Natural killer cell treated with Interleukin-12 subunit alpha and Interleukin-12 subunit beta and Interleukin-15 and Interleukin-18, amount 100 ng/mL, for 72 hours (primary cell): ENCODE results near the gene PCCA. TPM values are rescaled to one million over a fixed set of nuclear protein-coding genes. Genes with fewer than 3 reads are reported as not detected.
"Not testable (repeated sequence)": the region's sequence is repeated elsewhere in the genome, so short reads cannot be mapped to it uniquely, and the experiment has no call there.

Experiments used
- ATAC-seq, 2 donors: fragments of 150-1000 bp; cut with Tn5 transposase in 1 of 2; sonication (Bioruptor Pico), chemical (Tn5 transposase) in 1 of 2; 2 replicates each; pipeline ENCODE4 v1.10.0; 2021
- DNase-seq: peaks from one replicate; pipeline ENCODE4 v3.0.0; 2022; ENCODE audit warnings: low spot score
- H3K27ac Mint-ChIP-seq, 2 donors: 1 replicate in 1 of 2; 2 replicates in 1 of 2; pipeline ENCODE4 v1.8.0; 2022; ENCODE audit warnings: mixed read lengths in 2 of 2, mild to moderate bottlenecking in 1 of 2, moderate library complexity in 1 of 2
- H3K27me3 Mint-ChIP-seq, 2 donors: 1 replicate in 1 of 2; 2 replicates in 1 of 2; pipeline ENCODE4 v1.8.0; 2022; ENCODE audit warnings: mixed read lengths in 2 of 2
- H3K36me3 Mint-ChIP-seq: one replicate; pipeline ENCODE4 v1.8.0; 2022; ENCODE audit warnings: mixed read lengths
- H3K4me1 Mint-ChIP-seq, 2 donors: 1 replicate in 1 of 2; 2 replicates in 1 of 2; pipeline ENCODE4 v1.8.0; 2022; ENCODE audit warnings: low read depth in 2 of 2, mixed read lengths in 2 of 2, mild to moderate bottlenecking in 1 of 2
- H3K4me3 Mint-ChIP-seq: one replicate; pipeline ENCODE4 v1.8.0; 2022; ENCODE audit warnings: mixed read lengths
- H3K9me3 Mint-ChIP-seq: 2 replicates; pipeline ENCODE4 v1.8.0; 2022; ENCODE audit warnings: mixed read lengths
- total RNA-seq, 2 donors: library from RNA; stranded (reverse); gene quantifications; one replicate each; pipeline ENCODE4 v1.2.3, GENCODE V29; 2022

The PCCA gene
- total RNA-seq, 2 donors from 2014 or later: 9.1 to 27.1 TPM

- no peaks in the 10 kb centered on the region for H3K9me3 Mint-ChIP-seq
- ATAC-seq (peak; percentile 82 to 85), DNase-seq (peak; percentile 71)
- no peaks in the 10 kb centered on the region for H3K27me3 Mint-ChIP-seq
- H3K36me3 Mint-ChIP-seq: no peaks in the 10 kb centered on the region
- H3K27ac Mint-ChIP-seq: peak overlapping the region; percentile 36 to 58
- no peak overlapping the region for H3K4me3 Mint-ChIP-seq
- H3K4me1 Mint-ChIP-seq: peaks cover 35 to 43% of the 10 kb centered on the region in 2 donors
Measured at GRCh38 chr13:100514788-100515409, 426.0 kb downstream of the PCCA start.

DNA sequence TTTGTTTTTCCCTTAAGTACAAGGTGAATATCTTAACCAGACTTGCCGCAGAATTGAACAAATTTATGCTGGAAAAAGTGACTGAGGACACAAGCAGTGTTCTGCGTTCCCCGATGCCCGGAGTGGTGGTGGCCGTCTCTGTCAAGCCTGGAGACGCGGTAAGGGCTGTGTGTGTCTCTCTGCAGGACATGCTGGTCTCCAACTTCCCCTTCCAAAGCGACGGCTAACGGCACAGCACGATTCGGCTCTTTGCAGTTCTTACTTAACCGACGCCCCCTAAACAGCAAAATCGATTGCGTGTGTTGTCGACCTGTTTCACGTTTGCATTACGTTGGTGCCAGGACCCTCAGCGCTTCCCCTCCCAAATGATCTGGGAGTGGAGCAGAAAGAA is 426.5 kb downstream of the PCCA start:
- no peak overlapping the region for H3K27ac Mint-ChIP-seq

DNA sequence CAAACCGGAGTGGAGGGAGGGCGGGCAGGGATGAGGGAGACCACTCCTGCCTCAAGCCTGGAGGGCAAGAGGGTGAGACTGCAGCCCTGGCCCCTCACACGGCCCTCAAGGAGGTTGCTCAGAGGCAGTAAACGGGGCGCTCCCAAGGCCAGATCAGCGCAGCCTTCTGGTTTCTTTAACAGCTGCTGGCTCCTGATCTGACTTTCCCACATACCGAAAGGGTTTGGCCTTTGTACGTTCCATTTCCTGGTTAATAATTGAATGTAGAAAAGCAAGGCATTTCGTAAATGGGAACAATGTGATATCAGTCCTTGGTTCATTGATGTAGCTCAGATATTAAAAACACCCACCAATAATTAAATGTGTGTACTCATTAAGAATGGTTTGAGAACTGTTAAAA is 428.2 kb downstream of the PCCA start:
- H3K36me3 Mint-ChIP-seq: no peaks in the 10 kb centered on the region
- H3K9me3 Mint-ChIP-seq: no peaks in the 10 kb centered on the region
- DNase-seq (no peak), ATAC-seq (no peak)
- H3K27ac Mint-ChIP-seq: no peak overlapping the region
- H3K27me3 Mint-ChIP-seq: no peaks in the 10 kb centered on the region
- peaks cover 24 to 31% of the 10 kb centered on the region in 2 donors for H3K4me1 Mint-ChIP-seq
- peak overlapping the region; percentile 56 for H3K4me3 Mint-ChIP-seq

More for the DNA sequence above, 426.5 kb downstream of the PCCA start:
- ATAC-seq: no peak
- no peaks in the 10 kb centered on the region for H3K27me3 Mint-ChIP-seq
- H3K4me1 Mint-ChIP-seq: peaks cover 35 to 43% of the 10 kb centered on the region in 2 donors
- no peaks in the 10 kb centered on the region for H3K36me3 Mint-ChIP-seq
- DNase-seq: no peak
- H3K4me3 Mint-ChIP-seq: no peak overlapping the region
- H3K9me3 Mint-ChIP-seq: no peaks in the 10 kb centered on the region

DNA sequence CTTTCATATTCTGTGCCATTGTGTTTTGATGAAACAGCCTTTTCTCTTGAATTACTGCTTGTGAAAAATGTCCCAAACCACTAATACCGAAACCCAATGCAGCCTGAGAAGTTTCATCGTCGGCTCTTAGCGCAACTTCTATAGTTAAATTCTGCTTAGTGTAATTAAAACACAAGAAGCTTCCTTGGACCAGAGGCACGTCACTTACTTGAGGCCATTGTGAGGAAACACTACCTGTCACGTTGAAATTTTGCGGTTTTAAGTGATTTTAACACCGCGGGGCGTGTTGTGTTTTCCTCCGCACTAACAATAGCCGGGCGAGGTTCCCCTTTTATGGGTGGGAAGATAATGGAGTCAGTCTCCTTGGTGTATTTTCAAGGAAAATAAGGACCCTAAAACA is 428.8 kb downstream of the PCCA start:
- H3K36me3 Mint-ChIP-seq: no peaks in the 10 kb centered on the region
- H3K27me3 Mint-ChIP-seq: no peaks in the 10 kb centered on the region
- peak overlapping the region; percentile 56 for H3K4me3 Mint-ChIP-seq
- peaks cover 21 to 25% of the 10 kb centered on the region in 2 donors for H3K4me1 Mint-ChIP-seq
- peak; percentile 56 to 63 for ATAC-seq
- peak overlapping the region; percentile 4 to 10 for H3K27ac Mint-ChIP-seq
- no peaks in the 10 kb centered on the region for H3K9me3 Mint-ChIP-seq
- DNase-seq: no peak

DNA sequence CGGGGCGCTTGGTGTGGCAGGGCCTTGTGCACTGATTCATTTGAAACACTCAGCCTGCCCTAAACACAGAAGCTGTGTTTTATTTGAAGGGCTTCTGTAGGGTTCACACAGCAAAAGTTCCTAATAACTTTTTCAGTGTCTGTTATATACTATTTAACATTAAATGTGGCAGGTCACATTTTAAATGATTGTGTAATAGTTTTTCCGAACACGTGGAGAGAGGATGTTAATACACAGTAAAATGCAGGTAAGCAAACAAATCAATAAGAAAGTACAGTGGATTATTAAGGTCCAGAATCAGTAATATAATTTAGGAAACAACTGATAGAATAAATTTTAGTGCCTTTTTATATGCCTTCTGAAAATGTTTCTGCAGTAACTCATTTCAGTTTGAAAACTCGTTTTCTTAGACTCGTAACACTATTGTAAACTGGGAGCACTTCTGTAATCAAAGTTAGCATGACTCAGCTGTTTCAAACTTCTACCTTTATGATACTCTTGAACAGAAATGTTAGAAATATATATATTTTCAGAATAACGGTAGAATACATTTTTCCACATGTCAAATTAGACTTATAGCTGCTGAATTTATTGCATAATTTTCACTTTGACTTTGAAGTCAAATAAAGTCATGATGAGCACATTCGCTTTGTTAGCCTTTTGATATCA is 429.6 kb downstream of the PCCA start:
- DNase-seq (no peak), ATAC-seq (no peak)
- peaks cover 21 to 24% of the 10 kb centered on the region in 2 donors for H3K4me1 Mint-ChIP-seq
- no peaks in the 10 kb centered on the region for H3K36me3 Mint-ChIP-seq
- no peaks in the 10 kb centered on the region for H3K9me3 Mint-ChIP-seq
- H3K4me3 Mint-ChIP-seq: peak overlapping the region; percentile 56
- H3K27me3 Mint-ChIP-seq: no peaks in the 10 kb centered on the region
- H3K27ac Mint-ChIP-seq: peak overlapping the region in 1 of 2 donors; percentile 4

- no peaks in the 10 kb centered on the region for H3K27me3 Mint-ChIP-seq
- no peaks in the 10 kb centered on the region for H3K9me3 Mint-ChIP-seq
- no peak overlapping the region for H3K4me3 Mint-ChIP-seq
- H3K36me3 Mint-ChIP-seq: no peaks in the 10 kb centered on the region
- ATAC-seq (no peak), DNase-seq (no peak)
- peaks cover 15 to 19% of the 10 kb centered on the region in 2 donors for H3K4me1 Mint-ChIP-seq
- no peak overlapping the region for H3K27ac Mint-ChIP-seq
Measured at GRCh38 chr13:100519626-100520025, 430.7 kb downstream of the PCCA start.

DNA sequence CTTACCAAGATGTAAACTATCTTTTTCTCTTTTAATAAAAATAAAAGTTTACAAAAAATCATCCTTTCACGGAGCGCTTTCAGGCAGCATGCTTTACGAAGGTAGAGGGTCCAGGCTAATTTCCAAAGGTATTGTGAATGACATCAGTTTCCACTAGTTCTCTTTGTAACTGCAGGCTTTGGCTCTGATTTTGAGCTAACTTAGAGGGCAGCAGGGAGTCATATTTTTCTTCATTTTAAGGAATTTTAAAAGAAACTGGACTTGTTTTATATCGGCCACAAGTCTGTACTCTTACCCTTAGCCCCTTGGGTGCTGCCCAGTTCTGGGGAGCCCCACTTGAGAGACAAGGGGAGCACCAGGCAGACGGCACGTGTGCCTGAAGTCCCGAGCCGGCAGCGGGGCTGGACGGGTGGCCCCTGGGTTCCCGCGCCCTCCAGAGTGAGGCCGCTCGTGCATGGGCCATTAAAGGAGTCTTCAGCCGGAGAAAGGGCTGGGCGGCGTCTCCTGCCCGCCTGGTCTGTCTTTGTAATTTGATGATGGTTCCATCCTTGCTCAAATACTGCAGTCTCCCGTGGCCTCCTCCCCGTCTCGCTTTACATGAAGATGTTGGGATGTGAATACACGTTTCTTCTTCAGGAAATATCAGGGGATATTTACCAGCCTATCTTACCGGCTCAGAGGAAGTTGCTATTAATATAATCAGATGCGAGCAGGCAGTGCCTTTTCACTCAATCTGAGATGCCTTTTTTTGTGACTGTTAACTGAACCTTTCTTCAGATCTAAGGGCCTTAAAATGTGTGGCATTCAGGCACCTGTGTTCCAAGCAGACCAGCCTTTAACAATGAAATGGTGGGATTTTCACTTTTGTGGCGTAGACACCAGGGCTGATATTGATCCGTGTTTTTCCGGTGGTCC is 432.3 kb downstream of the PCCA start:
- ATAC-seq: no peak
- Mint-ChIP-seq H3K27ac (no peak overlapping the region), H3K36me3 (no peaks in the 10 kb centered on the region), H3K9me3 (no peaks in the 10 kb centered on the region), H3K4me1 (peaks cover 13 to 16% of the 10 kb centered on the region in 2 donors), H3K27me3 (no peaks in the 10 kb centered on the region), H3K4me3 (peak overlapping the region; percentile 42)
- no peak for DNase-seq

- no peak overlapping the region for H3K27ac Mint-ChIP-seq
- H3K27me3 Mint-ChIP-seq: no peaks in the 10 kb centered on the region
- no peaks in the 10 kb centered on the region for H3K9me3 Mint-ChIP-seq
- ATAC-seq (no peak), DNase-seq (no peak)
- H3K4me1 Mint-ChIP-seq: peaks cover 13 to 16% of the 10 kb centered on the region in 2 donors
- no peaks in the 10 kb centered on the region for H3K36me3 Mint-ChIP-seq
- H3K4me3 Mint-ChIP-seq: no peak overlapping the region
Measured at GRCh38 chr13:100521851-100522617, 433.1 kb downstream of the PCCA start.

GRCh38 chr13:100522618-100523309 is 433.9 kb downstream of the PCCA start:
- Mint-ChIP-seq H3K27ac (no peak overlapping the region), H3K27me3 (no peaks in the 10 kb centered on the region), H3K4me1 (peaks cover 7 to 13% of the 10 kb centered on the region in 2 donors), H3K4me3 (no peak overlapping the region), H3K36me3 (no peaks in the 10 kb centered on the region), H3K9me3 (no peaks in the 10 kb centered on the region)
- DNase-seq: no peak
- ATAC-seq: no peak

DNA sequence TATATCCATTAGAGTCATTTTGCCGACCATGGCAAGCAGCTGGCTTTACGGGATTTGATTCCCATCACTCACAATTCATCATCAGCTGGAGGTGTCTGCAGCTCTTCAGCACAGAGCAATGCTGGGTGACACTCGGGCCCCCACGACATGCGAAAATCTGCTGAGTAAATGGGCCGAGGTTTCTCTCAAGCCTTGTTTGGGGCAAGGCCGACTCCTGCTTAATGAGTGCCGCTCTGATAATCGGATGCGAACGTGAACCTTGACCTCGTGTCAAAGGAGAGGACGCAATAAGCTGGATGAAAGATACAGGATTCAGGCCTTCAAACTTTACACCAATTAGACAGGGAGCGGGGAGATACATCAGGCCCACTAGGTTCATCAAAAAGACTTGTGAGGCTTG is 434.5 kb downstream of the PCCA start:
- H3K27ac Mint-ChIP-seq: no peak overlapping the region
- H3K4me1 Mint-ChIP-seq: peaks cover under 1 to 7% of the 10 kb centered on the region in 2 donors
- no peaks in the 10 kb centered on the region for H3K27me3 Mint-ChIP-seq
- H3K36me3 Mint-ChIP-seq: no peaks in the 10 kb centered on the region
- H3K4me3 Mint-ChIP-seq: no peak overlapping the region
- no peak for DNase-seq
- ATAC-seq: no peak
- no peaks in the 10 kb centered on the region for H3K9me3 Mint-ChIP-seq

DNA sequence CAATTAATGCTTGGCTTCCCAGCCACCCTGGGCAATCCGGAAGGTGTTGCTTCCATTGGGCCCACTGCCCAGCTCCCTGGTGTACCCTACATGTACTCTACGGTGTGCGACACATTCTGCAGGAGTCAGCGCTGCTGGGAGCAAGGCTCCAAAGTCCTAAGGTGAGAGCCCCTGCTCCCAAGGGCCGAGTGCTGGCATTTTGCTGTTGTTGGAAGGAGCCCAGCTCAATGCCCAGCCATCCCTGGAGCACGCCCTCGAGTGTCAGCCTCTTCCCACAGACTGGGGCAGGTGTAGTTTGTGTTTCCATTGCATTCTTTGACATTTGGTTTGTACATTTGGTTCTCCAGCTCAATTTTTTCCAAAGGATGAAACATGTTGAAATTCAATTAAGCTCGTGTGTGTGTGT is 435.1 kb downstream of the PCCA start:
- no peaks in the 10 kb centered on the region for H3K9me3 Mint-ChIP-seq
- no peaks in the 10 kb centered on the region for H3K27me3 Mint-ChIP-seq
- no peak overlapping the region for H3K4me3 Mint-ChIP-seq
- DNase-seq (no peak), ATAC-seq (no peak)
- no peaks in the 10 kb centered on the region for H3K36me3 Mint-ChIP-seq
- H3K27ac Mint-ChIP-seq: no peak overlapping the region
- H3K4me1 Mint-ChIP-seq: peaks cover 0 to 7% of the 10 kb centered on the region in 2 donors

GRCh38 chr13:100524688-100525087 is 435.8 kb downstream of the PCCA start:
- H3K4me3 Mint-ChIP-seq, DNase-seq, ATAC-seq, H3K27ac Mint-ChIP-seq, H3K4me1 Mint-ChIP-seq, H3K9me3 Mint-ChIP-seq, H3K27me3 Mint-ChIP-seq, H3K36me3 Mint-ChIP-seq: not testable (repeated sequence)
